GM04504 (cell line): Measurements from ENCODE around the gene HDDC3.

Experiments used
- DNase-seq: peaks from one replicate; pipeline ENCODE4 v3.0.0-alpha.2; 2012; ENCODE audit warnings: low read depth

Gene HDDC3

GRCh38 chr15:90953947-90954711 lies 21.8 kb upstream of the HDDC3 start:
- DNase-seq, result no peak

- no peak for DNase-seq
Measured at GRCh38 chr15:90952901-90953677, 20.7 kb upstream of the HDDC3 start.

- no peak for DNase-seq
Measured at GRCh38 chr15:90950676-90951075, 18.3 kb upstream of the HDDC3 start.

- DNase-seq, result no peak
Measured at GRCh38 chr15:90949979-90950675, 17.8 kb upstream of the HDDC3 start.

- DNase-seq, result no peak
Measured at GRCh38 chr15:90948506-90948905, 16.2 kb upstream of the HDDC3 start.

GRCh38 chr15:90947577-90948357 lies 15.4 kb upstream of the HDDC3 start:
- no peak for DNase-seq

- no peak for DNase-seq
Measured at GRCh38 chr15:90946941-90947576, 14.7 kb upstream of the HDDC3 start.

GRCh38 chr15:90946538-90946937 lies 14.2 kb upstream of the HDDC3 start:
- DNase-seq, result no peak

- DNase-seq, result no peak
Measured at GRCh38 chr15:90945091-90945490, 12.7 kb upstream of the HDDC3 start.

GRCh38 chr15:90942354-90943120 lies 10.2 kb upstream of the HDDC3 start:
- no peak for DNase-seq

- DNase-seq, result no peak
Measured at GRCh38 chr15:90941038-90941437, 8.7 kb upstream of the HDDC3 start.

- no peak for DNase-seq
Measured at GRCh38 chr15:90939756-90940155, 7.4 kb upstream of the HDDC3 start.

- no peak for DNase-seq
Measured at GRCh38 chr15:90938261-90938660, 5.9 kb upstream of the HDDC3 start.

- DNase-seq, result no peak
Measured at GRCh38 chr15:90936823-90937222, 4.5 kb upstream of the HDDC3 start.

GRCh38 chr15:90934949-90935751 lies 2.8 kb upstream of the HDDC3 start, which contains the start of gene UNC45A:
TSS of gene UNC45A (plus strand) at chr15:90935285. CDS start at chr15:90935325, 40 bp downstream.
- no peak for DNase-seq

GRCh38 chr15:90934256-90934948 lies 2.1 kb upstream of the HDDC3 start:
- no peak for DNase-seq

GRCh38 chr15:90933301-90933700 lies 952 bp upstream of the HDDC3 start:
- DNase-seq, result no peak

- no peak for DNase-seq
Measured at GRCh38 chr15:90932660-90932991, 277 bp upstream of the HDDC3 start.

- DNase-seq, result no peak
Measured at GRCh38 chr15:90931575-90931827, 848 bp downstream of the HDDC3 start.
